Upper lobe of left lung (tissue), 4 donors: ENCODE measurements around the gene TMC6.

Experiments
- POLR2A ChIP-seq, 4 donors: fragments of 450-650 bp; IDR thresholded peaks; one replicate each; pipeline ENCODE4 v1.5.1; 2016 to 2017; ENCODE audit warnings: antibody characterized with exemption in 4 of 4, mild to moderate bottlenecking in 2 of 4
- POLR2AphosphoS5 ChIP-seq, 2 donors: sonication (generic); formaldehyde crosslinking; IDR thresholded peaks; one replicate each; pipeline ENCODE4 v1.5.1; 2017; ENCODE audit warnings: antibody characterized with exemption in 2 of 2
- TF ChIP-seq, protein P1 (sequence below), 6 experiments: fragments of 450-650 bp in 4 of 6; fragments of 200-600 bp in 2 of 6; sonication (generic) in 2 of 6; IDR thresholded peaks; one replicate each; pipeline ENCODE4 v1.5.1; 2016 to 2019; ENCODE audit warnings: antibody characterized with exemption in 6 of 6

DNA sequence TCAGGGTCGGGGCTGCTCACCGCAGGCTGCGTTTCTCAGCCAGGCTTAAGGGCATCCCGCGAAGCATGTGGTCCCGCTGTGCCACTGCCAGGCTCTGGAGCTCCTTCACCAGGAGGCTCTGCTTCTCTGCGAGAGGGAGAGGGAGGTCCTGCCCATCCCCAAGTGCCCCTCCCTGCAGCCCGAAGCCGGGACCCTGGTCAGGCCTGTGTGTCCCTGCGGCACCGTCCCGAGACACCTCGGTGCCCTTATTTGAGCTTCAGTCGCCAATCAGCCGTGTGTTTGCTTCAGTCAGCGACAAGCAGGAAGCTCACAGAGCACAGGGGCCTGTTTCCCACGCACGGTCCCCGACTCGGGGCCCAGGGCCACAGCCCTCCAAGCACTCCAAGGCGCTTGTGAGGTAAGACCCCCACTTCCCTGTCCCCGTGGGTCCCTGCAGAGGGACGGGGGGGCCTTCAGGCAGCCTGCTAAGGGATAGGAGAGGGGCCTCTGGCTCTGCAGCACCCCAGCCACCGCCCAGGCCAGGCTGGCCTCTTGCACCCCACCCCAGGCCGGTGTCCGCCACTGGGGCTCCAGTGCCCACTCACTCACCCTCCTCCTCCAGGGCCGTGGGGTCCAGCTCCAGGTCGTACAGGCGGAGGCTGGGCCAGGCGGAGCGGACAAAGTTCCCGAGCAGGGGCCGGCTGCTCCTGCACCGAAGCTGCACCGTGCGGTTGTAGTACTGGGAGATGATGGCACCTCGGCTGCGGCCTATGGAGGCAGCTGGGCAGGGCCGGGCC is 3.2 kb downstream of the TMC6 start:
- TF ChIP-seq POLR2A (IDR thresholded peaks at IDR 0.05) (no peak), POLR2AphosphoS5 (IDR thresholded peaks at IDR 0.05) (no peak)
- TF ChIP-seq, protein P1, sequence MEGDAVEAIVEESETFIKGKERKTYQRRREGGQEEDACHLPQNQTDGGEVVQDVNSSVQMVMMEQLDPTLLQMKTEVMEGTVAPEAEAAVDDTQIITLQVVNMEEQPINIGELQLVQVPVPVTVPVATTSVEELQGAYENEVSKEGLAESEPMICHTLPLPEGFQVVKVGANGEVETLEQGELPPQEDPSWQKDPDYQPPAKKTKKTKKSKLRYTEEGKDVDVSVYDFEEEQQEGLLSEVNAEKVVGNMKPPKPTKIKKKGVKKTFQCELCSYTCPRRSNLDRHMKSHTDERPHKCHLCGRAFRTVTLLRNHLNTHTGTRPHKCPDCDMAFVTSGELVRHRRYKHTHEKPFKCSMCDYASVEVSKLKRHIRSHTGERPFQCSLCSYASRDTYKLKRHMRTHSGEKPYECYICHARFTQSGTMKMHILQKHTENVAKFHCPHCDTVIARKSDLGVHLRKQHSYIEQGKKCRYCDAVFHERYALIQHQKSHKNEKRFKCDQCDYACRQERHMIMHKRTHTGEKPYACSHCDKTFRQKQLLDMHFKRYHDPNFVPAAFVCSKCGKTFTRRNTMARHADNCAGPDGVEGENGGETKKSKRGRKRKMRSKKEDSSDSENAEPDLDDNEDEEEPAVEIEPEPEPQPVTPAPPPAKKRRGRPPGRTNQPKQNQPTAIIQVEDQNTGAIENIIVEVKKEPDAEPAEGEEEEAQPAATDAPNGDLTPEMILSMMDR (IDR thresholded peaks at IDR 0.05): no peak
